Fibroblast of pulmonary artery (primary cell): Measurements from ENCODE around the gene DDTL.
A peak's percentile ranks its signal among the peaks of the same experiment; 100 is the strongest.

Experiments used
- DNase-seq: peaks from one replicate; pipeline ENCODE4 v3.0.0-alpha.2; 2010; ENCODE audit warnings: low read depth
- H3K4me3 ChIP-seq: replicated peaks from 2 replicates; pipeline ENCODE4 v1.5.1; 2011; ENCODE audit warnings: low read depth, mild to moderate bottlenecking, control low read depth, low read length, moderate library complexity
- CTCF ChIP-seq: IDR thresholded peaks from 2 replicates; pipeline ENCODE4 v1.5.1; 2011; ENCODE audit warnings: mild to moderate bottlenecking, control low read depth, low read length, inconsistent platforms; ENCODE audit errors: missing control alignments

DDTL gene

DNA sequence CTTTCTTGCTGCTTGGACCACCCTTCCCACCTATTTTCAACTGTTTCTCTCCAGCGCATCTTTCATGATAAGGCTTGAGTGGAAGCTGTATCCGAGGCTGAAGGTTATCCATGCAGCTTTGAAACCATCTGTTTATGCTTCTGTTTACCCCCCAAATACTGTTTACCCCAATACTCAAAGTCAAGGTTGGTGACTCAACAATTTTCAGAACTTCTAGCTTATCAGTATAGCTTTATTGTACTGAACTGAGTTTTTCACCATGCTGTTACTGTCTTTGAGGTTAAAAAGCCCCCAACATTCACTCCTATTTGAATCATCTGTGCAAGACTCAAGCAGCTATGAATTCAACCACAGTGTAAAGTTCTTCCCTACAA is 43.3 kb downstream of the DDTL start:
- no peak for TF ChIP-seq CTCF
- no peak for DNase-seq
- no peak overlapping the region for H3K4me3 ChIP-seq

DNA sequence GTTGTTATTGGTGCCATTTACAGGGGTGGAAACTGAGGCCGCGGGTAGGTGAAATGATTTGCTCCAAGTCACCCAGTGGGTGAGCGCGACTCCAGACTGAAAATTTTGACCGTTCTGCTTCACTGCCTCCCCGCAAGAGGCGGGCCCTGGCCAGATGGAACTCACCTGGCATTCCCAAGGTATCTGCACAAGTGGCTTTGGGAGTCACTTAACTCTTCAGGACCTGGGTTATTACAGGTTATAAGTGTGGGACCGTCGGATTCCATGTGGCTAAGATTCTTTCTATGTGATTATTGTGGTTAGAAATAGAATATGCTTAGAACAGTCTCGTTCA is 45.0 kb downstream of the DDTL start:
- peak overlapping the region; percentile 93 for H3K4me3 ChIP-seq
- no peak for DNase-seq
- TF ChIP-seq CTCF: no peak

DNA sequence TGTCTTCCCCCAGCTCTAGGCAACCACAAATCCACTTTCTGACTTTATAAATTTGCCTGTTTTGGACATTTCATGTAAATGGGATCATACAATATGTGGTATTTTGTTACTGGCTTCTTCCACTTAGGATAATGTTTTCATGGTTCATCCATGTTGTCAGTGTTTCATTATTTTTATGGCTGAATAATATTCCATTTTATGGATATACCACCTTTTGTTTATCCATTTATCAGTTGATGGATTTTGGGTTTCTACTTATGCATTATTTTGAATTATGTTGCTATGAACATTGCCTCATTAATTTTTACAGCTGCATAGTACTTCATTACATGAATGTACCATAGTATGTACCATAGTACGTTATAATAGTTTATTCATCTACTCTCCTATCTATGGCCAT is 49.5 kb downstream of the DDTL start:
- DNase-seq: no peak
- TF ChIP-seq CTCF: no peak

GRCh38 chr22:24021304-24021703 is 54.6 kb downstream of the DDTL start:
- DNase-seq: no peak
- TF ChIP-seq CTCF: no peak
- no peak overlapping the region for H3K4me3 ChIP-seq

More for the DNA sequence above, 49.5 kb downstream of the DDTL start:
- no peak overlapping the region for H3K4me3 ChIP-seq
